TTC549 (cell line): ENCODE measurements around the gene DCDC1.

ENCODE experiments used
- FAIRE-seq: peaks from 2 replicates; lab custom pipeline; 2012; peaks lifted over from hg19 to GRCh38; lab: Jason Lieb, UNC

The DCDC1 gene

GRCh38 chr11:30830681-30831080 is 538.9 kb downstream of the DCDC1 start:
- no peak for FAIRE-seq

GRCh38 chr11:30826911-30827310 is 542.6 kb downstream of the DCDC1 start:
- FAIRE-seq = no peak

DNA sequence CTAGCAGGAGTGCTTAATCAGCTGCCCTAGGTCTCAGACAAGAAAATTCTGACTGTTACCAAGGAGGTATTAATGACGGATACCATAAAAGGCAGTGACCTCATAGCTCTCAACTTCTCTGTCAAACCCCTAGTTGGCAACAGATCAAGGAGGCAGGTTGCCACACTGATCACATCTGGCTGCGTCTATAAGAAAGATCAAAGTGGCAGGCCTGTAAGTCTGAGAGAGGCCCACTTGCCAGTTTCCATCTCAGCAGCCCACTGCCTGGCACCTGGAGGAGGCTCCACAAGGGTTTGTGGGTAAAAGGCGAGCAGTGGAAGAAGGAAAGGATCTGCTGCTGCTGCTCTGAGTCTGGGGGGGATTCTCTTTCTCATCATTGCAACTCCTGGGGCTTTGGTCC is 543.8 kb downstream of the DCDC1 start:
- FAIRE-seq = no peak

GRCh38 chr11:30823119-30823518 is 546.4 kb downstream of the DCDC1 start:
- no peak for FAIRE-seq

- no peak for FAIRE-seq
These were observed 548.0 kb downstream of the DCDC1 start for GRCh38 chr11:30821438-30821965.

GRCh38 chr11:30818721-30819120 is 550.8 kb downstream of the DCDC1 start:
- no peak for FAIRE-seq

DNA sequence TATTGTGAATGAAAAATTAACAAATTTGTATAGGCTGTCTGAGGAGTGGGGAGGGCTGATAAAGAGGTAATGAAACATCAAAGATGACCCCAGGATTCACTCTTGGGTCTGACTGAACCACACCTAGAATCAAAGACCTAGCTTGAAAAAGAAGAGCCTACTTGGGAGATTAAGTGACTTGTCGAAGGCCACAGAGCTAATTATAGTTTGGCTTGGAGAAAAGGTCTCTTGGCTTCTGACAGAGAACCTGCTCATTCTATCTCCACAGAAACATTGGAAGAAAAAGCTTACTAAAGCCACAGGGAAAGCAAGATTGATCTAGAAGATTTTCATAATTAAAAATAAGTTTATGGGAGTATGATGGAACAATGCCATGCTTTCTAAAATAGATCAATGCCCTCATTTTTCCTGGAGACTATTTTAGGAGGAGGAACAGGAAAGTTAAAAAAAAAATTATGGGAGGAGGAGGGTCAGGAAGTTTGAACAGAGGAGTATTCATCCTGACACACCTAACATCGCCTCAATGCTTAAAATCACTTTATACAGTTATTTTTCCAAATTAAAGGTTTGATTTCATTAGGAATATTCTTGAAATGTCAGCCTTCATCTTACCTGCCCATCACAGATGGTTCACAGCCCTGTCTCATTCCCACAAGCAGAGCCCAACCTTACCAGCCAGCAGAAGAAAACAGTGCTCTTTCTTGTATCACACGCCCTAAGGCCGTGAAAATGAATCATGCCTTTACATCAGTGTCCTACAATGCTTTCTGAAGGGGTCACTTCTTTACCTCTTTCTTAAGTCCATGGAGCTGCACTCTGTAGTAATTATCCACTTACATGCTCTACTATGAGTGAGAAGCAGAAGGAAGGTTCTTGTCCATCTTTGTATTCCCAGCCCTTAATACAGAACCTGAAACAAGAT is 552.3 kb downstream of the DCDC1 start:
- no peak for FAIRE-seq

GRCh38 chr11:30815619-30816018 is 553.9 kb downstream of the DCDC1 start:
- FAIRE-seq = no peak

GRCh38 chr11:30814737-30815136 is 554.8 kb downstream of the DCDC1 start:
- FAIRE-seq = no peak
